ENCODE results near the gene CAMKMT.

DNA sequence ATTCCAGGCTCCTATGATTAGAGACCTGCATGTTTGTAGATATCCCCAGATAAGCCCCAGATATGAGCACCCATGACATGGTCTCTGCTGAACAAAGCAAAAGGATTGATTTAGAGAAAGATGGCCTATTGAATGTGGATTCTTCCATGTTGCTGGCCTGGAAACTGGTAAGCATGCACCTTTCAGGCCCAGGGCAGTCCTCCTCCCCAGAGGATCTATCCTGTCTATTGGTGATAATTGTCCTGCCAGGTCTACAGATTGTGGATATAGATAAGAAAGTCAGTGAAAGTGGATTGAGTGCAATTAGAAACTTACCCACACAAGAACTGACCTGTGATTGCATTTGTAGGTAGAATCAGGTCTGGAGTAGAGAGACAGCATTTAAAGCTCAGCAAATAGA, 322.8 kb downstream of the CAMKMT start:
- TF ChIP-seq CTCF (conservative IDR thresholded peaks at IDR 0.05) (no peak), ZFX (IDR thresholded peaks at IDR 0.05) (no peak)
